SK-N-SH (cell line): ENCODE data around the gene NPIPB2. TPM values are rescaled to one million over a fixed set of nuclear protein-coding genes. Genes with fewer than 3 reads are reported as not detected.
A peak's percentile ranks its signal among the peaks of the same experiment; 100 is the strongest.

Experiments used
- CTCF ChIA-PET: fragments of 300-600, 350-600 bp; formaldehyde crosslinking; extraction: SDS; loops from one replicate; lab custom pipeline; 2021; lab: Yijun Ruan, JAX
- POLR2A ChIA-PET: fragments of 350-600 bp; sonication (Branson Sonifier 250); formaldehyde crosslinking; extraction: SDS; loops from one replicate; lab custom pipeline; 2020; ENCODE audit warnings: antibody characterized with exemption, inconsistent platforms; lab: Yijun Ruan, JAX
- DNase-seq: peaks from one replicate; pipeline ENCODE4 v3.0.0; 2012
- H2AFZ ChIP-seq: fragments of 200-600 bp; sonication (generic); 2 replicates; pipeline ENCODE4 v1.8.1; 2016; ENCODE audit warnings: antibody characterized with exemption, mild to moderate bottlenecking, low read depth
- H3F3A ChIP-seq: fragments of 200-600 bp; sonication (generic); replicated peaks from 2 replicates; pipeline ENCODE3; 2016; ENCODE audit warnings: antibody characterized with exemption, mild to moderate bottlenecking; ENCODE audit not compliant: insufficient read depth
- H3K27ac ChIP-seq, 2 experiments: fragments of 200-500 bp in 1 of 2; fragments of 200-600 bp in 1 of 2; sonication (Bioruptor generic) in 1 of 2; sonication (generic), shearing (Covaris generic) in 1 of 2; 2 replicates each; pipeline versions ENCODE4 v1.5.1 to v1.6.1; 2014 to 2016; ENCODE audit warnings: low read depth in 2 of 2, inconsistent platforms in 1 of 2, low read length in 1 of 2, mild to moderate bottlenecking in 1 of 2, mixed read lengths in 1 of 2
- H3K27me3 ChIP-seq: fragments of 200-600 bp; sonication (generic), shearing (Covaris generic); 2 replicates; pipeline ENCODE4 v1.6.1; 2016; ENCODE audit warnings: mixed run types; ENCODE audit not compliant: insufficient read depth
- H3K36me3 ChIP-seq, 2 experiments: fragments of 200-500 bp in 1 of 2; fragments of 200-600 bp in 1 of 2; sonication (Bioruptor generic) in 1 of 2; sonication (generic) in 1 of 2; replicated peaks in 1 of 2; 2 replicates each; pipeline versions ENCODE3 to v1.5.1; 2014 to 2016; ENCODE audit warnings: low read length in 1 of 2, mild to moderate bottlenecking in 1 of 2; ENCODE audit not compliant: insufficient read depth in 2 of 2, control insufficient read depth in 1 of 2
- H3K4me1 ChIP-seq, 2 experiments: fragments of 200-500 bp in 1 of 2; fragments of 200-600 bp in 1 of 2; sonication (Bioruptor generic) in 1 of 2; sonication (generic), shearing (Covaris generic) in 1 of 2; 2 replicates each; pipeline versions ENCODE4 v1.5.1 to v1.6.1; 2014 to 2016; ENCODE audit warnings: low read depth in 1 of 2, low read length in 1 of 2, mixed run types in 1 of 2; ENCODE audit not compliant: insufficient read depth in 2 of 2, control insufficient read depth in 1 of 2
- H3K4me2 ChIP-seq: fragments of 200-600 bp; sonication (generic), shearing (Covaris generic); 2 replicates; pipeline ENCODE4 v1.6.1; 2017; ENCODE audit warnings: mixed run types
- H3K4me3 ChIP-seq, 2 experiments: fragments of 200-500 bp in 1 of 2; fragments of 200-600 bp in 1 of 2; sonication (Bioruptor generic) in 1 of 2; sonication (generic), shearing (Covaris generic) in 1 of 2; 2 replicates each; pipeline versions ENCODE4 v1.5.1 to v1.8.1; 2014 to 2016; ENCODE audit warnings: low read depth in 2 of 2, inconsistent platforms in 1 of 2, low read length in 1 of 2, mild to moderate bottlenecking in 1 of 2, mixed read lengths in 1 of 2, moderate library complexity in 1 of 2
- H3K79me2 ChIP-seq: fragments of 200-600 bp; sonication (generic); 2 replicates; pipeline ENCODE4 v1.8.1; 2017; ENCODE audit warnings: mild to moderate bottlenecking; ENCODE audit not compliant: insufficient read depth
- H3K9ac ChIP-seq: fragments of 200-600 bp; sonication (generic); 2 replicates; pipeline ENCODE4 v1.6.1; 2017; ENCODE audit warnings: mixed run types
- H3K9me2 ChIP-seq: fragments of 200-600 bp; sonication (generic); 2 replicates; pipeline ENCODE4 v1.6.1; 2017; ENCODE audit warnings: mixed run types
- H3K9me3 ChIP-seq: fragments of 200-600 bp; sonication (generic); 2 replicates; pipeline ENCODE4 v1.6.1; 2017; ENCODE audit warnings: mixed run types, mild to moderate bottlenecking, moderate library complexity
- H4K20me1 ChIP-seq: fragments of 200-600 bp; sonication (generic); 2 replicates; pipeline ENCODE4 v1.6.1; 2017; ENCODE audit warnings: mild to moderate bottlenecking, mixed run types; ENCODE audit not compliant: insufficient read depth
- CHD2 ChIP-seq: fragments of 150-350 bp; IDR thresholded peaks from 2 replicates; pipeline ENCODE4 v1.6.1; 2018; ENCODE audit warnings: low read length; ENCODE audit not compliant: partially characterized antibody
- EP300 ChIP-seq, 2 experiments: IDR thresholded peaks; 2 replicates each; pipeline versions ENCODE4 v1.4.0 to v1.6.1; 2012; ENCODE audit warnings: borderline replicate concordance in 1 of 2, low read depth in 1 of 2, low read length in 1 of 2
- EZH2phosphoT487 ChIP-seq: fragments of 200-600 bp; sonication (generic); IDR thresholded peaks from 2 replicates; pipeline ENCODE4 v1.6.1; 2017; ENCODE audit warnings: low read depth, mixed run types, mild to moderate bottlenecking, antibody characterized with exemption, moderate library complexity, borderline replicate concordance
- FOSL2 ChIP-seq: IDR thresholded peaks from 2 replicates; pipeline ENCODE4 v1.4.0; 2012; ENCODE audit warnings: low read depth, mild to moderate bottlenecking, moderate library complexity, borderline replicate concordance
- FOXM1 ChIP-seq: IDR thresholded peaks from 2 replicates; pipeline ENCODE4 v1.4.0; 2012; ENCODE audit warnings: low read depth, mild to moderate bottlenecking
- NFIC ChIP-seq: IDR thresholded peaks from 2 replicates; pipeline ENCODE4 v1.4.0; 2012; ENCODE audit warnings: borderline replicate concordance
- POLR2AphosphoS5 ChIP-seq: IDR thresholded peaks from 2 replicates; pipeline ENCODE4 v1.6.1; 2012; ENCODE audit warnings: low read depth, low read length
- RAD21 ChIP-seq: IDR thresholded peaks from 2 replicates; pipeline ENCODE4 v1.6.1; 2012; ENCODE audit warnings: mild to moderate bottlenecking, low read length
- RCOR1 ChIP-seq: fragments of 150-350 bp; IDR thresholded peaks from 2 replicates; pipeline ENCODE4 v1.6.1; 2017; ENCODE audit warnings: antibody characterized with exemption, low read length
- REST ChIP-seq: IDR thresholded peaks from 2 replicates; pipeline ENCODE4 v1.6.1; 2012; ENCODE audit warnings: mild to moderate bottlenecking, low read depth, low read length, moderate library complexity
- SMC3 ChIP-seq: IDR thresholded peaks from 2 replicates; pipeline ENCODE4 v1.6.1; 2012; ENCODE audit warnings: low read depth, low read length, improper control_type of control experiment
- TAF1 ChIP-seq: IDR thresholded peaks from 2 replicates; pipeline ENCODE4 v1.6.1; 2012; ENCODE audit warnings: low read depth, mild to moderate bottlenecking, low read length, moderate library complexity, borderline replicate concordance
- TCF12 ChIP-seq: IDR thresholded peaks from 2 replicates; pipeline ENCODE4 v1.4.0; 2012
- WGBS: methylation state at CpG from one replicate; pipeline ENCODE4 v1.1.6; 2017; ENCODE audit warnings: low lambda C conversion rate; 5-methylcytosine and 5-hydroxymethylcytosine counted together
- polyA plus RNA-seq, 3 experiments: library from polyadenylated mRNA; depleted of rRNA; stranded (reverse); fragments of >200 nt; gene quantifications; 2 replicates each; pipeline ENCODE4 v1.2.3, GENCODE V29; 2012
- TF ChIP-seq, protein P1 (sequence below): fragments of 200-600 bp; sonication (generic); IDR thresholded peaks from 2 replicates; pipeline ENCODE4 v1.6.1; 2017; ENCODE audit warnings: antibody characterized with exemption, mild to moderate bottlenecking, moderate library complexity
- TF ChIP-seq, protein P2 (sequence below): IDR thresholded peaks from 2 replicates; pipeline ENCODE4 v1.4.0; 2012; ENCODE audit warnings: low read depth, borderline replicate concordance

The NPIPB2 gene
- polyA plus RNA-seq, 1 of the 3 experiments (the other 2 are of a cell fraction) = 9.3 TPM

DNA sequence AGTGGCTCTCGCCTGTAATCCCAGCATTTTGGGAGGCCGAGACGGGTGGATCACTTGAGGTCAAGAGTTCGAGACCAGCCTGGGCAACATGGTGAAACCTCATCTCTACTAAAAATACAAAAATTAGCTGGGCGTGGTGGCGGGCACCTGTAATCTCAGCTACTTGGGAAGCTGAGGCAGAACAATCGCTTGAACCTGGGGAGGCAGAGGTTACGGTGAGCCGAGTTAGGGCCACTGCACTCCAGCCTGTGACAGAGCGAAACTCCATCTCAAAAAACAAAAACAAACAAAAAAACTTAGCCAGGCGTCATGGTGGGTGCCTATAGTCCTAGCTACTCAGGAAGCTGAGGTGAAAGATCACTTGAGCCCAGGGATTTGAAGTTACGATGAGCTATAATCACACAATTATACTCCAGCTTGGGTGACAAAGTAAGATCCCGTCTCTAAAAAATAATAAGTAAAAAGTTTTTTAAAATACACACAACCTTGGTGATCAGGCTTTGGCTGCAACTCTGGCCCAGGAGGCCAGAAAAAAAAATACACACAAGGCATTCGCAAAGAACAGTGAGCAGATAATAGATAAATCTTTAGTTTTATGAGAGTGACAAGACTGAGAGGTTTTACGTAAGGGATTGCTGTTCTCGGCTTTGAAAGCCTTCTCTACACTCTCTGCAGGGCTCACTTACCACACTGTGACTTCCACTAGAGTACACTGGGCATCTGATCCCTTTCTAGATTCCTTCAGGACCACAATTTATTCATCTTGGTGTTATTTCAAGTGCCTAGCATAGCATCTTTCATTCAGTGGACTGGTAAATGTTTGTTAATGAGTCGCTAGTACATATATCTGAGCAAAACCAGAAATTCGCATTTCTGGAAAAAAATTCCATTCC is 31.9 kb downstream of the NPIPB2 start:
- ChIA-PET POLR2A (no interaction called here), CTCF (no interaction called here)
- Histone ChIP-seq H3K9ac (no peak overlapping the region), H4K20me1 (peaks cover 96% of the 10 kb centered on the region), H3F3A (peaks cover 10% of the 10 kb centered on the region), H3K4me2 (peak overlapping the region; percentile 44; the same call in 1 of the 2 replicates), H3K27me3 (no peaks in the 10 kb centered on the region)
- TF ChIP-seq EZH2phosphoT487 (no peak), SMC3 (no peak), RCOR1 (no peak), TAF1 (no peak), TCF12 (peak; percentile 48; the same call in 1 of the 2 replicates), NFIC (no peak)
- TF ChIP-seq, protein P1, sequence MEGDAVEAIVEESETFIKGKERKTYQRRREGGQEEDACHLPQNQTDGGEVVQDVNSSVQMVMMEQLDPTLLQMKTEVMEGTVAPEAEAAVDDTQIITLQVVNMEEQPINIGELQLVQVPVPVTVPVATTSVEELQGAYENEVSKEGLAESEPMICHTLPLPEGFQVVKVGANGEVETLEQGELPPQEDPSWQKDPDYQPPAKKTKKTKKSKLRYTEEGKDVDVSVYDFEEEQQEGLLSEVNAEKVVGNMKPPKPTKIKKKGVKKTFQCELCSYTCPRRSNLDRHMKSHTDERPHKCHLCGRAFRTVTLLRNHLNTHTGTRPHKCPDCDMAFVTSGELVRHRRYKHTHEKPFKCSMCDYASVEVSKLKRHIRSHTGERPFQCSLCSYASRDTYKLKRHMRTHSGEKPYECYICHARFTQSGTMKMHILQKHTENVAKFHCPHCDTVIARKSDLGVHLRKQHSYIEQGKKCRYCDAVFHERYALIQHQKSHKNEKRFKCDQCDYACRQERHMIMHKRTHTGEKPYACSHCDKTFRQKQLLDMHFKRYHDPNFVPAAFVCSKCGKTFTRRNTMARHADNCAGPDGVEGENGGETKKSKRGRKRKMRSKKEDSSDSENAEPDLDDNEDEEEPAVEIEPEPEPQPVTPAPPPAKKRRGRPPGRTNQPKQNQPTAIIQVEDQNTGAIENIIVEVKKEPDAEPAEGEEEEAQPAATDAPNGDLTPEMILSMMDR = no peak
- TF ChIP-seq, all 33 proteins: peak for 1
- no peak overlapping the region for H2AFZ ChIP-seq
- H3K4me3 ChIP-seq = no peak overlapping the region
- H3K36me3 ChIP-seq = peaks cover 0 to 9% of the 10 kb centered on the region in 2 experiments
- peaks cover 100% of the 10 kb centered on the region for H3K79me2 ChIP-seq
- DNase-seq = no peak
- no peaks in the 10 kb centered on the region for H3K9me2 ChIP-seq
- peaks cover 15 to 28% of the 10 kb centered on the region in 2 experiments for H3K4me1 ChIP-seq
- peak overlapping the region; percentile 20 to 41; a peak in 2 of 4 replicates for H3K27ac ChIP-seq
- WGBS = 85% methylated on average over 18 of the region's 18 CpGs
- no peaks in the 10 kb centered on the region for H3K9me3 ChIP-seq

- no peak overlapping the region for H2AFZ ChIP-seq
- peaks cover 0 to 6% of the 10 kb centered on the region in 2 experiments for H3K36me3 ChIP-seq
- H4K20me1 ChIP-seq = peaks cover 96% of the 10 kb centered on the region
- peaks cover 100% of the 10 kb centered on the region for H3K79me2 ChIP-seq
- H3K27ac ChIP-seq = no peak overlapping the region
- DNase-seq = no peak
- H3K4me1 ChIP-seq = peaks cover 3 to 15% of the 10 kb centered on the region in 2 experiments; a peak in 3 of 4 replicates
- no peaks in the 10 kb centered on the region for H3K27me3 ChIP-seq
- no peak overlapping the region for H3K9ac ChIP-seq
- H3F3A ChIP-seq = peaks cover 10% of the 10 kb centered on the region
- TF ChIP-seq CHD2 (no peak), POLR2AphosphoS5 (no peak), FOXM1 (no peak), REST (no peak), FOSL2 (no peak), RAD21 (no peak), EP300 (IDR thresholded peaks at IDR 0.05; ENCODE audit: borderline replicate concordance in 1 of 2, low read depth in 1 of 2, low read length in 1 of 2) (no peak)
- TF ChIP-seq, protein P2, sequence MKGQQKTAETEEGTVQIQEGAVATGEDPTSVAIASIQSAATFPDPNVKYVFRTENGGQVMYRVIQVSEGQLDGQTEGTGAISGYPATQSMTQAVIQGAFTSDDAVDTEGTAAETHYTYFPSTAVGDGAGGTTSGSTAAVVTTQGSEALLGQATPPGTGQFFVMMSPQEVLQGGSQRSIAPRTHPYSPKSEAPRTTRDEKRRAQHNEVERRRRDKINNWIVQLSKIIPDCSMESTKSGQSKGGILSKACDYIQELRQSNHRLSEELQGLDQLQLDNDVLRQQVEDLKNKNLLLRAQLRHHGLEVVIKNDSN = no peak
- H3K4me2 ChIP-seq = no peak overlapping the region
- 98% methylated on average over 8 of the region's 8 CpGs for WGBS
- no peaks in the 10 kb centered on the region for H3K9me2 ChIP-seq
- CTCF ChIA-PET = interaction anchor here (1.1 to 2.5 kb wide), 2 partner anchors 11 to 160 kb away, joined by 3 to 16 read pairs; no protein-coding TSS in a partner anchor
- H3K9me3 ChIP-seq = no peaks in the 10 kb centered on the region
- POLR2A ChIA-PET = no interaction called here
- no peak overlapping the region for H3K4me3 ChIP-seq
Observed at GRCh38 chr16:11907160-11907970, 34.5 kb downstream of the NPIPB2 start.
